Activated T-cell treated with anti-CD3 and anti-CD28 coated beads for 48 hours (primary cell): ENCODE results near the gene CCNI2.

Experiments
- DNase-seq: peaks from one replicate; pipeline ENCODE4 v3.0.0-alpha.2; 2020; ENCODE audit warnings: low read depth

The CCNI2 gene

GRCh38 chr5:132749506-132749905, 2.3 kb downstream of the CCNI2 start:
- no peak for DNase-seq

- DNase-seq: no peak
Measured at GRCh38 chr5:132750471-132751230, 3.4 kb downstream of the CCNI2 start.

- no peak for DNase-seq
Measured at GRCh38 chr5:132751444-132751843, 4.2 kb downstream of the CCNI2 start.

GRCh38 chr5:132751971-132752580, 4.8 kb downstream of the CCNI2 start:
- DNase-seq: no peak

- DNase-seq: no peak
Measured at GRCh38 chr5:132752581-132753125, 5.4 kb downstream of the CCNI2 start.

- no peak for DNase-seq
Measured at GRCh38 chr5:132753135-132753987, 6.1 kb downstream of the CCNI2 start.

GRCh38 chr5:132754111-132754510, 6.9 kb downstream of the CCNI2 start:
- DNase-seq: no peak

- no peak for DNase-seq
Measured at GRCh38 chr5:132754947-132755346, 7.7 kb downstream of the CCNI2 start.

- DNase-seq: no peak
Measured at GRCh38 chr5:132756542-132756941, 9.3 kb downstream of the CCNI2 start.

- DNase-seq: no peak
Measured at GRCh38 chr5:132758451-132758850, 11.2 kb downstream of the CCNI2 start.

- no peak for DNase-seq
Measured at GRCh38 chr5:132759114-132760048, 12.2 kb downstream of the CCNI2 start.

- DNase-seq: no peak
Measured at GRCh38 chr5:132760049-132760420, 12.8 kb downstream of the CCNI2 start.

- no peak for DNase-seq
Measured at GRCh38 chr5:132760601-132761317, 13.5 kb downstream of the CCNI2 start.

GRCh38 chr5:132761321-132762240, 14.4 kb downstream of the CCNI2 start:
- DNase-seq: no peak

GRCh38 chr5:132762246-132763000, 15.2 kb downstream of the CCNI2 start:
- no peak for DNase-seq

- no peak for DNase-seq
Measured at GRCh38 chr5:132763181-132764036, 16.2 kb downstream of the CCNI2 start.

- no peak for DNase-seq
Measured at GRCh38 chr5:132764051-132764450, 16.8 kb downstream of the CCNI2 start.

GRCh38 chr5:132764671-132765238, 17.5 kb downstream of the CCNI2 start:
- no peak for DNase-seq
